Measurements from ENCODE around the gene SNTG2.

DNA sequence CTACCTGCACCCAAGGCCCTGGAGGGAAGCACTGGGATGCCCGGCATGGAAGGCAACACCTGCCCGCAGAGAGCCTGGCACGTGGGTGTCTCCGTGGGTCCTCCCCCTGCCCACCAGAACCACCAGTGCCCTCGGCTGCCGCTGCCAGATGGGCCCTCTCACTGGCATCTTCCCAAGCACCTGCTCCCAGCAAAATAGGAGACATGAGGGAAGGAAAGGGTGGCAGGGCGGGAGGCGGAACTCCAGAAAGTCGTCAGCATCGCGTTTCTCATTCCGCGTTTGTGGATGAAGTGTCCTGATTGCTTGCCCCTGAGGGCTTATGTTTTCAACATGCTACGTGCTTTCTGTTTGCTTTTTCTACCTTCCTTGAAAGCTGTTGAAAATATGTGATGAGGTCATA, 8.8 kb upstream of the SNTG2 start:
- TF ChIP-seq POLR2A (IDR thresholded peaks at IDR 0.05), result no peak
- TF ChIP-seq, protein P1, sequence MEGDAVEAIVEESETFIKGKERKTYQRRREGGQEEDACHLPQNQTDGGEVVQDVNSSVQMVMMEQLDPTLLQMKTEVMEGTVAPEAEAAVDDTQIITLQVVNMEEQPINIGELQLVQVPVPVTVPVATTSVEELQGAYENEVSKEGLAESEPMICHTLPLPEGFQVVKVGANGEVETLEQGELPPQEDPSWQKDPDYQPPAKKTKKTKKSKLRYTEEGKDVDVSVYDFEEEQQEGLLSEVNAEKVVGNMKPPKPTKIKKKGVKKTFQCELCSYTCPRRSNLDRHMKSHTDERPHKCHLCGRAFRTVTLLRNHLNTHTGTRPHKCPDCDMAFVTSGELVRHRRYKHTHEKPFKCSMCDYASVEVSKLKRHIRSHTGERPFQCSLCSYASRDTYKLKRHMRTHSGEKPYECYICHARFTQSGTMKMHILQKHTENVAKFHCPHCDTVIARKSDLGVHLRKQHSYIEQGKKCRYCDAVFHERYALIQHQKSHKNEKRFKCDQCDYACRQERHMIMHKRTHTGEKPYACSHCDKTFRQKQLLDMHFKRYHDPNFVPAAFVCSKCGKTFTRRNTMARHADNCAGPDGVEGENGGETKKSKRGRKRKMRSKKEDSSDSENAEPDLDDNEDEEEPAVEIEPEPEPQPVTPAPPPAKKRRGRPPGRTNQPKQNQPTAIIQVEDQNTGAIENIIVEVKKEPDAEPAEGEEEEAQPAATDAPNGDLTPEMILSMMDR (IDR thresholded peaks at IDR 0.05), result no peak

Data from heart left ventricle (tissue), 13 donors.